ENCODE data around the gene TRIP12.
"Not testable (repeated sequence)": the region's sequence is repeated elsewhere in the genome, so short reads cannot be mapped to it uniquely, and the experiment has no call there.

Gene TRIP12

GRCh38 chr2:229921892-229922448 is at the start of gene TRIP12:
TRIP12 (minus strand) TSS chr2:229922009; CDS start chr2:229880079, 41,930 bp downstream.
- peak; percentile 66 for DNase-seq

- DNase-seq = no peak
Measured at GRCh38 chr2:229971298-229971790, 49.5 kb upstream of the TRIP12 start.

DNA sequence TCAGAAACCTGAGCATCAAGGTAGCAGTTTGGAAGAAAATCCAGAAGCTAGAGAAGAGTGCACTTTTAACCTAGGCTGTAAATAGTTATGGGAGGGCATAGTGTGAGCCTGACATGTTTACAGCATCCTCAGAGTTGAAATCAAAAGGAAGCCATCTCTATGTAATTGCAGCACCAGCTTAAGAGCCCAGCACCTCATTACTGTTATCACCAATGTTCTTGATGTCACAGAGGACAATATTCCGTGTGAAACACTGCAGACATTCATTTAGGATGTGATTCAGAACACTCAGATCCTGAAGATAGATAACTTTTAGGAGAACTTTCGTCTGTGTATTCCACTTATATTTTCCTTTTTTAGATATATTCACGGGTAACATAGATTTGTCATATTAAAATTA is 48.6 kb upstream of the TRIP12 start:
- no peak for DNase-seq

GRCh38 chr2:229969921-229970320 is 48.1 kb upstream of the TRIP12 start:
- DNase-seq = no peak

DNA sequence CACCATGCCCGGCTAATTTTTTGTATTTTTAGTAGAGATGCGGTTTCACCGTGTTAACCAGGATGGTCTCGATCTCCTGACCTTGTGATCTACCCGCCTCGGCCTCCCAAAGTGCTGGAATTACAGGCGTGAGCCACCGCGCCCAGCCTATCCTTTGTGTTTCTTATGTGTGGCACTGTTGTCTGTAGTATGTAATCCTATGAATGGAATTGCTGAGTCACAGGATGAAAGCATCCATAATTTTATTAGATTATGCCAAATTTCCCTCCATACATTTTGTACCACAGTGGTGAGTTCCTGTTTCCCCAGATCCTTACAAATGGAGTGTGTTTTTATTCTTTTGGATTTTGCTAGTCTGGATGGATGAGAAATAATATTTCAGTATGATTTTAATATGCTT is 41.8 kb upstream of the TRIP12 start:
- DNase-seq = not testable (repeated sequence)

DNA sequence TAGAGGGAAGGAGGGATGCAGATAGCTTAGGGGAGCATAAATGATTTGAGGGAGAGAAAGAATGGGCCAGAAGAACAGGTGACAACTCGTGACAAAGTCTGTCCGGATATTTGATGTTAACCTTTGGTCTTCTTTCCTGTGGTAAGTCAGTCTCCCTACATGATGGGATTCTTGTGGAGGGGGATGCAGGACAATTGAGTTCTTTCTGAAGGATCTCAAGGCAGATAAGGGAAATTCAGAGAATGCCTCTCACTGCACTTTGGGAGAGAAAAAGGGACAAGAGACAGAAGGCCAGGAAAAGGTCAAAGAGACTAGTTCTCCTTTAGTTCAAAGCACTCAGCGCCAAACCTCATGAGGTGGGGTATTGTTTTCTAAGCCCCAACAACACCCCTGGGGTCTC is 34.7 kb upstream of the TRIP12 start:
- no peak for DNase-seq

DNA sequence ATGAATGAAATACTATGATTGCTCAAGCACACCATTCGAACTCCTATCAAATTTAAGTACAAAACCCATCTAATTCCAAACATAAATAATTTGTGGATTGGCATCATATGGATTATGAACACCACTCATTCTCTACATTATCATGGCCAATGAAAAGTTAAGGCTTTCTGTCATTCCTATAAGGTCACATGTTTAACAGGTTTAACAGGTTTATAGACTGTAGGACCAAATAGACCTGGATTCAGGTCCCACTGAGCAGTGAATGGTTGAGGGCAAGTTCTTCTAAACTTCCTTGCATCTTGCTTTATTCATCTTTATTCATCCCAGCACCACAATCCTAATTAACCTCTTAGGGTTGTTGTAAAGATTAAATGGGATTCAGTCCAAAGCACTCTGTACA is 33.9 kb upstream of the TRIP12 start:
- DNase-seq = no peak

GRCh38 chr2:229952256-229952835 is 30.5 kb upstream of the TRIP12 start:
- no peak for DNase-seq

DNA sequence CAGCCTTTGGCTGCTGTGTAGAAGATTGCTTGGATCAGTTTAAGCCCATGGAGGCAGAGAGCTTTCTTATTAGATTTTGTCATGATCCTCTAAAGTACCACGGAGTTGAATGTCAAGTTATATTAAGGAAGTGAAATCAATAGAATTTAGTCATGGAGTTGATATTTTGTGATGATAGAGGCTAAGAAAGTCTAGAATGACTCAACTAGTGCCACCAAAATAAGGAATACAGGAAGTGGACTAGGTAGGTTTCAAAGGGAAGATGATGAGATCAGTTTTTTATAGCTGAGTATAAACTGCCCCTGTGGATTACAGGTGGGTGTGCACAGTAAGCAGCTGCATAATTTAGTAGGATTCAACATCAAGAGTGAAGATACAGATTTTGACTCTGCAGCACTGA is 25.7 kb upstream of the TRIP12 start:
- no peak for DNase-seq

- no peak for DNase-seq
Measured at GRCh38 chr2:229945975-229946374, 24.2 kb upstream of the TRIP12 start.

DNA sequence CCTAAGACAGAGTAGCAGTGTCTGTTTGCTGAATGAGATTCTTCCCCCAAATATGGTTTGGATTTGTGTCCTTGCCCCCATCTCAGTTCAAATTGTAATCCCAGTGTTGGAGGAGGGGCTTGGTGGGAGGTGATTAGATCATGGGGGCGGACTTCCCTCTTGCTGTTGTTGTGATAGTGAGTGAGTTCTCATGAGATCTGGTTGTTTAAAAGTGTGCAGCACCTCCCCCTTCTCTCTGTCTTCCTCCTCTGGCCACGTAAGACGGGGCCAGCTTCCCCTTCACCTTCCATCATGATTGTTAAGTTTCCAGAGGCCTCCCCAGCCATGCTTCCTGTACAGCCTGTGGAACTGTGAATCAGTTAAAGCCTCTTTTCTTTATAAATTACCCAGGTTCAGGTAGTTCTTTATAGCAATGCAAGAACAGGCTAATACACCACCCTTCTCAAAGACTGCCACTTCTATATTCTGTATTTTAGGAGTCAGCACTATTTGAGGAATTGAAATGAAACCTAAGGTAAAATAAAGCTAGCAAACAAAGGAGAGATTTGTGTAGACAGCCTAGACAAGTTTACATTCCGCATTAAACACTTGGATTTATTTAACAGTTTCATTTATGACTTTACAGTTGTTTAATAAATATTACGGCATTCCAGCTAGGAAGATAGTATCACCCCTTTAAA is 22.1 kb upstream of the TRIP12 start:
- no peak for DNase-seq

GRCh38 chr2:229943171-229943570 is 21.4 kb upstream of the TRIP12 start:
- DNase-seq = no peak

GRCh38 chr2:229942671-229943070 is 20.9 kb upstream of the TRIP12 start:
- no peak for DNase-seq

GRCh38 chr2:229937537-229937936 is 15.7 kb upstream of the TRIP12 start:
- DNase-seq = no peak

DNA sequence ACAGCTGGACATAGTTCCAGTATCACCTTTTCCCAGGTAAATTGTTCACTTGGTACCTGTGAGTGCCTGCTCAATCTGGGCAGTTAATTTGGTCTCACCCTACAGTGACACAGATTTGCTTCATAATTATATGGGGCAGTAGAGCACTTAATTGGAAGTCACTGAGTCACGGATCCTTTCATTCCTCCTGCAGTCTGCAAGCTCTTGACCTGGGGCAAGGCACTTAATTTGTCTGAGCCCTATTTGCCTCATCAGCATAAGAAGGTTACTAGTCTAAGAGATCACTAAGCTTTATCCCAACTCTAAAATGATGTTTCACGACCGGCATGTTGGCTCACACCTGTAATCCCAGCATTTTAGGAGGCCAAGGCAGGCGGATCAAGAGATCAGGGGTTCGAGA is 9.4 kb upstream of the TRIP12 start:
- no peak for DNase-seq

GRCh38 chr2:229930656-229931055 is 8.8 kb upstream of the TRIP12 start:
- no peak for DNase-seq

- DNase-seq = no peak
Measured at GRCh38 chr2:229927817-229928321, 6.1 kb upstream of the TRIP12 start.

DNA sequence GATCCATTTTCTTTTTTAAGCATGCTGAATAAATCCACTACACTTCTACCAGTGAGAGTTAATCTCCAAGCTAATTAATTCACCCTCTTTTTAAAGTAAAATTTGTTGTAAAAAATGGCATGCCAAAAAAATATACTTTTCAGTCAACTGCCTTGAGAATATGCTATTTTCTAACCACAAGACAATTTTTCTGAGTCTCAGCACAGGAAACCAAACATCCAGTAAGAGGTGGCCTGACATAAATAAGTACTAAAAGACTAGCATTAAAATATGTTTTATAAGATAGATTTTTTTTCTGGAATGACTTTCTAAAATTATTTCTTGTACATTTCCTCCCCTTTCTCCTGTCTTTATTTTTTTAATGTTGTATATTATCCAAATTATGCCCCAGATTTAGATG is 3.4 kb upstream of the TRIP12 start:
- DNase-seq = no peak

GRCh38 chr2:229924541-229924940 is 2.7 kb upstream of the TRIP12 start:
- not testable (repeated sequence) for DNase-seq

- DNase-seq = peak; percentile 66
Measured at GRCh38 chr2:229922449-229923386, 909 bp upstream of the TRIP12 start, which contains the start of gene FBXO36. FBXO36 (plus strand) TSS chr2:229922503; CDS start chr2:229922514, 11 bp downstream.

GRCh38 chr2:229921101-229921891 is 513 bp downstream of the TRIP12 start:
- no peak for DNase-seq

DNA sequence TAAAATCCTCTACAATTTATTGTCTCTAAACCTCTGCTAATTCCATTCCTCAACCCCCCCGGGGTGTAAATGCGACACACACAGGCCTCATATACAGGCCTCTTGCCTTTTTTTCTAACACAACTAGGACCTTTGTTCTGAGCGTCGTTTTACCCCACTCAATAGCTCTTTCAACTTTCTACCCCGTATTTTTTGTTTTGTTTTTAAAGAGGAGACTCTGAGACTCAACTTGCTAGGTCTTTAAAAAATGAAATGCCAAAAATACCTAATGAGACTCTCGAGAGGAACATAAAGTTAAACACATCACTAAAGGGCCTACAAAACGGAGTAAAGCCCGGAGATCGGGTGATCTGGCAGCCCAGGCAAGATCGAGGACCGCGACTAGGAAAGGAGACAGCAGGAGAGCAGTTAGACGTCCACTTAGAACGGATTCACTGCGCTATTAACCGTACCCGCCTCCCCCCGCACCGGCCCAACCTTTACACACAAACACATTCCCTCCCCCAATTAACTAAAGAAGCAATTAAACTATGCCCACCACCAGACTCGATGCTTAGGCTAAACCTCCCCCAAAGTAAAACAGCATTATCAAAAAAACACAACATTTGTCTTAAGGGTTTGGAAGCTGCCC is 1.7 kb downstream of the TRIP12 start:
- DNase-seq = no peak

Measured in NCI-H2107 (cell line).